ENCODE measurements around the gene SPG11. TPM values are rescaled to one million over a fixed set of nuclear protein-coding genes. Genes with fewer than 3 reads are reported as not detected.
A peak's percentile ranks its signal among the peaks of the same experiment; 100 is the strongest.
"Not testable (repeated sequence)": the region's sequence is repeated elsewhere in the genome, so short reads cannot be mapped to it uniquely, and the experiment has no call there.

SPG11 gene
- total RNA-seq, 1 donor from 2014 or later, result 58.1 TPM

DNA sequence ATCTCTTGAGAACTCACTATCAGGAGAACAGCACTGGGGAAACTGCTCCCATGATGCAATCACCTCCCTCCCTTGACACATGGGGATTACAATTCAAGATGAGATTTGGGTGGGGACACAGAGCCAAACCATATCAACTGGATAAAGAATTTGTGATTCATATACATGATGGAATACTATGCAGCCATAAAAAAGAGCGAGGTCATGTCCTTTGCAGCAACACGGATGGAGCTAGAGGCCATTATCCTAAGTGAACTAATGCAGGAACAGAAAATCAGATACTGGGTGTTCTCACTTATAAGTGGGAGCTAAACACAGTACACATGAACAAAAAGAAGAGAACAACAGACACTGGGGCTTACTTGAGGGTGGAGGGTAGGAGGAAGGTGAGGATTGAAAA lies 17.0 kb downstream of the SPG11 start:
- Mint-ChIP-seq H3K27ac (ENCODE audit: unreplicated experiment) (no peak overlapping the region), H3K36me3 (ENCODE audit: unreplicated experiment) (peaks cover 50% of the 10 kb centered on the region), H3K4me1 (ENCODE audit: unreplicated experiment) (peaks cover 3% of the 10 kb centered on the region), H3K9me3 (ENCODE audit: unreplicated experiment) (peaks cover 22% of the 10 kb centered on the region), H3K27me3 (ENCODE audit: unreplicated experiment) (no peaks in the 10 kb centered on the region), H3K4me3 (ENCODE audit: unreplicated experiment) (no peak overlapping the region)
- TF ChIP-seq, protein P1, sequence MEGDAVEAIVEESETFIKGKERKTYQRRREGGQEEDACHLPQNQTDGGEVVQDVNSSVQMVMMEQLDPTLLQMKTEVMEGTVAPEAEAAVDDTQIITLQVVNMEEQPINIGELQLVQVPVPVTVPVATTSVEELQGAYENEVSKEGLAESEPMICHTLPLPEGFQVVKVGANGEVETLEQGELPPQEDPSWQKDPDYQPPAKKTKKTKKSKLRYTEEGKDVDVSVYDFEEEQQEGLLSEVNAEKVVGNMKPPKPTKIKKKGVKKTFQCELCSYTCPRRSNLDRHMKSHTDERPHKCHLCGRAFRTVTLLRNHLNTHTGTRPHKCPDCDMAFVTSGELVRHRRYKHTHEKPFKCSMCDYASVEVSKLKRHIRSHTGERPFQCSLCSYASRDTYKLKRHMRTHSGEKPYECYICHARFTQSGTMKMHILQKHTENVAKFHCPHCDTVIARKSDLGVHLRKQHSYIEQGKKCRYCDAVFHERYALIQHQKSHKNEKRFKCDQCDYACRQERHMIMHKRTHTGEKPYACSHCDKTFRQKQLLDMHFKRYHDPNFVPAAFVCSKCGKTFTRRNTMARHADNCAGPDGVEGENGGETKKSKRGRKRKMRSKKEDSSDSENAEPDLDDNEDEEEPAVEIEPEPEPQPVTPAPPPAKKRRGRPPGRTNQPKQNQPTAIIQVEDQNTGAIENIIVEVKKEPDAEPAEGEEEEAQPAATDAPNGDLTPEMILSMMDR (IDR thresholded peaks at IDR 0.05), result no peak
- no peak for DNase-seq (ENCODE audit: extremely low spot score, unreplicated experiment)

DNA sequence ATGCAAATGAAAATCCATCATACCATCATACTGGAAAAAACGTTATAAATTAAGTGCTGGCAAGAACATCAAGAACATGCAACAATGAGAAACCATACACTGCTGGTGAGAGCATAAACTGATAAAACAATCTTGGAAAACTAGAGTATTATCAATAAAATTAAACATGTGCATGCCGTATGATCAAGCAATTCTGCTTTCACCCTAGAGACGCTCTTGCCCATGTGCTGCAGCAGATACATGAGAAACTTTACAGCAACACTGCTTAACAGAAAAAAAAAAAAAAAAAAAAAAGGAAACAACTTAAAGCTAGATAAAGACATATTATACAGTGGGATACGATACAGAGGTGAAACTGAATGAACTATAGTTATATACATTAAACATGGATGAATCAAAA lies 21.8 kb downstream of the SPG11 start:
- TF ChIP-seq, protein P1 (IDR thresholded peaks at IDR 0.05), result no peak
- peaks cover 45% of the 10 kb centered on the region for H3K36me3 Mint-ChIP-seq (ENCODE audit: unreplicated experiment)
- no peak for DNase-seq (ENCODE audit: extremely low spot score, unreplicated experiment)
- H3K4me3 Mint-ChIP-seq (ENCODE audit: unreplicated experiment), result no peak overlapping the region
- H3K27ac Mint-ChIP-seq (ENCODE audit: unreplicated experiment), result no peak overlapping the region
- H3K9me3 Mint-ChIP-seq (ENCODE audit: unreplicated experiment), result peaks cover 19% of the 10 kb centered on the region
- no peaks in the 10 kb centered on the region for H3K27me3 Mint-ChIP-seq (ENCODE audit: unreplicated experiment)
- peaks cover 3% of the 10 kb centered on the region for H3K4me1 Mint-ChIP-seq (ENCODE audit: unreplicated experiment)

DNA sequence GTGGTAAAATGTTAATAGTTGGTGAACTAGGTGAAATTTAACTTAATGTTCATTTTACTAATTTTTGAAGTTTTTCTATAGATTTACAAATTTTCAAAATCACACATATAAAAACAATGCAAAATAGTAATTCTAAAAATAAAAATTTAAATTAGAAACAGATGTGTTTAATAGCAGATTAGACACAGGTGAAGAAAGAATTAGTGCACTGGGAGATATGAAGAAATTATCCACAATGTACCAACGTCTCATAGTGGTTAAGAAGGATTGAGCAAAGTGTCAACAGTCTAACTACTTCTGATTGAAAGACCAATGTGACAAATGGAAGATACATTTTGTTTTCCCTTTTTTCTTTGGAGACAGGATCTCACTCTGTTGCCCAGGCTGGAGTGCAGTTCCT lies 26.5 kb downstream of the SPG11 start:
- no peaks in the 10 kb centered on the region for H3K27me3 Mint-ChIP-seq (ENCODE audit: unreplicated experiment)
- H3K36me3 Mint-ChIP-seq (ENCODE audit: unreplicated experiment), result peaks cover 39% of the 10 kb centered on the region
- H3K9me3 Mint-ChIP-seq (ENCODE audit: unreplicated experiment), result no peaks in the 10 kb centered on the region
- no peak overlapping the region for H3K4me3 Mint-ChIP-seq (ENCODE audit: unreplicated experiment)
- no peak for DNase-seq (ENCODE audit: extremely low spot score, unreplicated experiment)
- TF ChIP-seq, protein P1 (IDR thresholded peaks at IDR 0.05), result no peak
- peaks cover 6% of the 10 kb centered on the region for H3K4me1 Mint-ChIP-seq (ENCODE audit: unreplicated experiment)
- no peak overlapping the region for H3K27ac Mint-ChIP-seq (ENCODE audit: unreplicated experiment)

DNA sequence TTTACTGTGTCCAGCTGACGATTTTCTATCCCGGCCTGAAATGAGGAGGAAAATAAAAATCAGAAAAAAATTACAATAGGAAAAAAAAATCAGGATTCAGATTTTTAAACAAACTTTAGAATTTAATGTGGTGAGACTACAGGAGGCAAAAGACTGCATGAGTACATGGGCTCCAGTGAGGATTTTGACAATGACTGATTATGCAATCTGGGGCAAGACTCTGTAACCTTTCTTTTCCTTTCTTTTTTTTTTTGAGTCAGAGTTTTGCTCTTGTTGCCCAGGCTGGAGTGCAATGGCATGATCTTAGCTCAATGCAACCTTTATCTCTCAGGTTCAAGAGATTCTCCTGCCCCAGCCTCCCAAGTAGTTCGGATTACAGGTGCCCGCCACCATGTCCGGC lies 29.9 kb downstream of the SPG11 start:
- Mint-ChIP-seq H3K36me3 (ENCODE audit: unreplicated experiment) (peaks cover 51% of the 10 kb centered on the region), H3K4me3 (ENCODE audit: unreplicated experiment) (no peak overlapping the region), H3K9me3 (ENCODE audit: unreplicated experiment) (no peaks in the 10 kb centered on the region), H3K27me3 (ENCODE audit: unreplicated experiment) (no peaks in the 10 kb centered on the region), H3K4me1 (ENCODE audit: unreplicated experiment) (peaks cover 6% of the 10 kb centered on the region), H3K27ac (ENCODE audit: unreplicated experiment) (peak overlapping the region; percentile 62)
- TF ChIP-seq, protein P1 (IDR thresholded peaks at IDR 0.05), result no peak
- DNase-seq (ENCODE audit: extremely low spot score, unreplicated experiment), result no peak

DNA sequence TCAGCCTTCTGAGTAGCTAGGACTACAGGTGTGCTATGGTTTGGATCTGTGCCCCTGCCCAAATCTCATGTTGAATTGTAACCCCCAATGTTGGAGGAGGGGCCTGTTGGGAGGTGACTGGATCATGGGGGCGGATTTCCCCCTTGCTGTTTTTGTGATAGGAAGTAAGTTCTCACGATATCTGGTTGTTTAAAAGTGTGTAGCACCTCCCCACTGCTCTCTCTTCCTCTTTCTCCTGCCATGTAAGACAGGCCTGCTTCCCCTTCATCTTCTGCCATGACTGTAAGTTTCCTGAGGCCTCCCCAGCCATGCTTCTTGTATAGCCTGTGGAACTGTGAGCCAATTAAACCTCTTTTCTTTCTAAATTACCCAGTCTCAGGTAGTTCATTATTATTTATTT lies 38.2 kb downstream of the SPG11 start:
- not testable (repeated sequence) for H3K9me3 Mint-ChIP-seq (ENCODE audit: unreplicated experiment); H3K4me3 Mint-ChIP-seq (ENCODE audit: unreplicated experiment); DNase-seq (ENCODE audit: extremely low spot score, unreplicated experiment); H3K27me3 Mint-ChIP-seq (ENCODE audit: unreplicated experiment); H3K4me1 Mint-ChIP-seq (ENCODE audit: unreplicated experiment); H3K27ac Mint-ChIP-seq (ENCODE audit: unreplicated experiment)
- peaks cover 59% of the 10 kb centered on the region for H3K36me3 Mint-ChIP-seq (ENCODE audit: unreplicated experiment)

DNA sequence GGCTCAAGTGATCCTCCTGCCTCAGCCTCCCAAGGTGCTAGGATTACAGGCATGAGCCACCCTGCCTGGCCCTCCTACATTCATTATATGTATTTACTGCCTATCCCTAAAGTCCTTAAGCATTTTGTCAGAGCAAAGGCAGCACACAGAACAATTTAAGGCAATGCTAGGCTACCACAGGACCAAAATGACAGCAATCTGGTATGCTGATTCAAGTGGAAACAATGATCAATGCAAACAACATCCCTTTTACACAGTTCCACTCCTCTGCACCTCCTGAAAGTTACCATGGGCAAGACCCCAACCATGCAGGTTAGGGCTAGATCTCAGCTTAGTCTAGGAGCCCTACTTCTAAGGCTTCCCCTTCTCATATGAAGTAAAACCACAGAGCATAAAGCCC lies 40.3 kb downstream of the SPG11 start:
- no peak for DNase-seq (ENCODE audit: extremely low spot score, unreplicated experiment)
- TF ChIP-seq, protein P1 (IDR thresholded peaks at IDR 0.05), result no peak
- H3K27ac Mint-ChIP-seq (ENCODE audit: unreplicated experiment), result no peak overlapping the region
- no peaks in the 10 kb centered on the region for H3K27me3 Mint-ChIP-seq (ENCODE audit: unreplicated experiment)
- peaks cover 51% of the 10 kb centered on the region for H3K36me3 Mint-ChIP-seq (ENCODE audit: unreplicated experiment)
- H3K9me3 Mint-ChIP-seq (ENCODE audit: unreplicated experiment), result no peaks in the 10 kb centered on the region
- H3K4me1 Mint-ChIP-seq (ENCODE audit: unreplicated experiment), result no peaks in the 10 kb centered on the region
- H3K4me3 Mint-ChIP-seq (ENCODE audit: unreplicated experiment), result no peak overlapping the region
